HL-60/S4 treated with retinoic acid at 250 ng/mL for 4 days and 3 days (cell line): Measurements from ENCODE around the gene TECR.

Experiments
- in situ Hi-C: fragments of 300-500 bp; cut with MboI; formaldehyde crosslinking; loops from 2 replicates; pipeline ENCODE4 v1.7.0; 2022; ENCODE audit warnings: low sequenced_read_pairs

TECR gene

DNA sequence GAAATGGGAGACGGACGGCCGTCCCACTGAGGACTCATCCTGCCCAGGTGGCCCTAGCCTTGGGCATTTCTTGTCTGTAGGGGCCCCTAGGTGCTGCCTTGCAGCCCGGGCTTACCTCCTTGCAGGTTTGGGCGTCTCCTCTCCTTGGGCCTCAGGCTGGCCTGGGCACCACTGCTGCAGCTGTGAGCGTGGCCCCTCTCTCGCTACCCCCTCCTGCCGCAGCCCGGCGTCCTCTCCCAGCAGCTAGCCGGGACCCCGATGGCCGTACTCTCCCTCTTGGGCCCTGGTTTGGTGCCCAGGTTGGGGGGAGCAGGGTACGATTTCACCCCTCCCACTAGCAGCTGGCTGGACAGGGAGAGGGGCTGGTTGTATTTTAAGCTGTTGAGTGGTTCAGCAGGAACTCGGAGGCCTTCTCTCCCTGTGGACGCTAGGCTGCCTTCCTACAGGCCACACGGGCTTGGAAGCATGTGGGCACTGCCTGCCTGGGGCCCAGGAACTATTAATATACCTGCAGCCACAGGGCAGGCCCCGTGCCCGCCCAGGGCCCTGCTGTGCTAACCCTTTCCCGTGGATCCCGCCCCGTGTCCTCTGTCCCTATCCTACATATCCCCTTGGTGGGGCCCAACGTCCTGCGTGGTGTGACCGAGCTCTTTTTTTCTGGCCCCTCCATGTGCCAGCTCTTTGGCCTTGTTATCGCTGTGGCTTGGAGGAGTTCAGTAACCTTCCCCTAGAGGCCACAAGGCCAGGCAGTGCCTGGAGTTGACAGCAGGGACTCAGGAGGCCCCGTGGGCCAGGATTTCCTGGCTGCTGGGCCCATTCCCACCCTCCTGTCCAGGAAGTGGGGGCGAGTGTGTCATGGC, 30.8 kb downstream of the TECR start:
- in situ Hi-C loops = loop anchor here (25.0 kb wide), 1 partner anchor 327 kb away; the partner anchor contains the start of gene OR7A17

DNA sequence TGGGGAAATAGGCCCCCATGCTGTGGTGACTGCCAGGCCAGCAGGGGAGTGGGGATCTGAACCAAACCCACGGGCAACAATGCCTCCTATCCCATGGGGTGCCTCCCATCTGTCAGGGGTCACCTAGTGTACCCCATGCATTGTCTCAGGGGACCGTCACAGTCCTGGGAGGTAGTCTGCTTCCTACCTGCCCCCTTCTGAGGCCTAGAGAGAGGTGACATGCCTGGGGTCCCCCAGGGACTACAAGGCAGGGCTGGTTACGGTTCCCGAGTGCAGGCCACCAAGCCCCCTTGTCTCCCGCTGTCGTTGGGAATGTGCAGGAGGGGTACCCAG, 31.3 kb downstream of the TECR start:
- in situ Hi-C loops = loop anchor here (25.0 kb wide), 1 partner anchor 327 kb away; the partner anchor contains the start of gene OR7A17

DNA sequence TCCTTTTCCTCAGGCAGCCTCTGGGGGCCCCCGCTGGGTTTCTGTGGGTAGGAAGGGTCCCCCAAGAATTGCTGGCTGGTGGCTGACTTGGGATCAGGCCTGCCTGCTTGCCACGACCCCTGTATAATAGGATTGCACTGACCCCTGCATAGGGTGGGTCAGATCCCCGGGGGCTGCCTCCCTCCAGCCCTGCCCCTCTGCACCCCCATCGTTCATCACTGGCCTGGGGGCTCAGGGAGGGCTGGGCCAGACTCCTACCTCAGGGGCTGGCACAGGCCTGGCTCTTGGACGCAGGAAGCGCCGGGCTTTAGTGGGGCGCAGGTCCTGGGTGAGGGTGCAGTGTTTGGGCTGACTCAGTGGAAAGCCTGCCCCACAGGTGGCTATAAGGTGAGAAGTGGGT, 31.9 kb downstream of the TECR start:
- in situ Hi-C loops = loop anchor here (25.0 kb wide), 1 partner anchor 326 kb away; the partner anchor contains the start of gene OR7A17

DNA sequence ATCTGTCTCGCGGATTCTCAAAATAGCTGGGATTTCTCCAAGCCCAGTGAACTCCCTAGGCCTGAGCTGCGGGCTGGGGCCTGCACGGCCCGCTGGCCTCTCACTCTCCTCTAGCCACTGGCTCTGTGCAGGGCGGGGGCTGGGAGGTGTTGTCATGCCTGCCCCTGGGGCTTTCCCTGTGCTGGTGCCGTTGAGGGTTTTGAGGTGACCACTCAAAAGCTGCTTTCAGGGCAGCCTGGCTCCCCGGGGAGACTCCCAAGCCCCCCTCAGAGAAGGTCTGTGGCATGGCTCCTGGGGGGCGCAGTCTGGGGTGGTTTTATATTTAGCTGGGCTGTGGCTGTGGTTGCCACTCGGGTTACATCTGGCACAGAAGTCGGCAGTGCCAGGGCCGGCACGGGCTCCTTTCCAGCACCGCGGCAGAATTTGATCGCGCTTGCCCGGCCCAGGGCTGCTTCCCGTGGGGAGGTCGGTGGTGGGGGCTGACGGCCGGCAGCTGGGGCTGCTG, 32.5 kb downstream of the TECR start:
- in situ Hi-C loops = loop anchor here (25.0 kb wide), 1 partner anchor 325 kb away; the partner anchor contains the start of gene OR7A17

DNA sequence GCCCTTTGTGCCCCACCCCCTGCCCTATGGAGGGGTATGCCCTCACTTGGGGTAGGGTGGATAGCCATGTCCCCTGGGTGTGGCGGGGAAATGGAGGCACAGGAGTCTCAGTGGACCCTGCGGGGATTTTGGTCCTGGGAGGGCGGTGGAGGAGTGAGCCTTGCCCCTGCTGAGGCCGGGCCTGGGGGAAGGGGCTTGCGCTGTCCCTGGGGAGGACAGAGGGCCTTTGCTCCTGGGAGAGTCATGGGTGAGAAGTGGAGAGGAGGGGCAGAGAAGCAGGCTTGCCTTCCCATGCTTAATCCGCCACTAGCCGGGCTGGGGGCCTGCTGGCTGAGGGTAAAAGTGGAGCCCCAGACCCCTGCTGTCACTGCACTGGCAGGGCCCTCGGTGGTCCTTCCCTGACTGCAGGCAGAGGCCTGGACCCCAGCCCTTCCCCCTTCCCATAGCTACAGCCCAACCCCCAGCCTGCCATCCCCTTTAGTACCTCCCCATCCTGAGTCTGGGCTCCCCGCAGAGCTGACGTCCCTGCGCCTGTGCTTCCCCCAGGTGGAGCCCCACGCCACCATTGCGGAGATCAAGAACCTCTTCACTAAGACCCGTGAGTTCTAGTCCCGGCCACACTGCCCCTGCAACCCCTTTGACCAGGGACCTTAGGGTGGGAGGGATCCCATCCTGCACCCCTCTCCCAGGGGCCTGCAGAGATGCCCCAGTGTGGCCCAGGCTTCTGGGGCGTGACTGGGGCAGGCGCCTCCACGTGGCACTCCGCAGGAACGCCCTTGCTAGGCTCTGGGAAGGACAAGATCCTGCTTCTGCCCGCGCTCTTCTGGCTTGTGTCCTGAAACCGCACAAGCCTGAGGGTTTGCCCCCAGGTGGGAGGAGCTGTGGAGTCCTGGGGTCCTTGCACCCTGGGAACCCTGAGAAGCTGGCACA, 33.5 kb downstream of the TECR start:
- in situ Hi-C loops = loop anchor here (25.0 kb wide), 1 partner anchor 324 kb away; the partner anchor contains the start of gene OR7A17

DNA sequence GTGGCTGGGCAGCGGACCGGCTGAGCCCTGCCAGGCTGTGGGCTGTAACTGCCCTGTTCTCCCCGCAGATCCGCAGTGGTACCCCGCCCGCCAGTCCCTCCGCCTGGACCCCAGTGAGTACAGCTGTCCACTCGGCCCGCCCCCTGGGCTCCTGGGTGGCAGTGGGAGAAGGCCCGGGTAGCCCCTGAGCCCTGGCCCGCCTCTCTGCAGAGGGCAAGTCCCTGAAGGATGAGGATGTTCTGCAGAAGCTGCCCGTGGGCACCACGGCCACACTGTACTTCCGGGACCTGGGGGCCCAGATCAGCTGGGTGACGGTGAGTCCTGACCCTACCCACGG, 34.2 kb downstream of the TECR start:
- in situ Hi-C loops = loop anchor here (25.0 kb wide), 1 partner anchor 324 kb away; the partner anchor contains the start of gene OR7A17

DNA sequence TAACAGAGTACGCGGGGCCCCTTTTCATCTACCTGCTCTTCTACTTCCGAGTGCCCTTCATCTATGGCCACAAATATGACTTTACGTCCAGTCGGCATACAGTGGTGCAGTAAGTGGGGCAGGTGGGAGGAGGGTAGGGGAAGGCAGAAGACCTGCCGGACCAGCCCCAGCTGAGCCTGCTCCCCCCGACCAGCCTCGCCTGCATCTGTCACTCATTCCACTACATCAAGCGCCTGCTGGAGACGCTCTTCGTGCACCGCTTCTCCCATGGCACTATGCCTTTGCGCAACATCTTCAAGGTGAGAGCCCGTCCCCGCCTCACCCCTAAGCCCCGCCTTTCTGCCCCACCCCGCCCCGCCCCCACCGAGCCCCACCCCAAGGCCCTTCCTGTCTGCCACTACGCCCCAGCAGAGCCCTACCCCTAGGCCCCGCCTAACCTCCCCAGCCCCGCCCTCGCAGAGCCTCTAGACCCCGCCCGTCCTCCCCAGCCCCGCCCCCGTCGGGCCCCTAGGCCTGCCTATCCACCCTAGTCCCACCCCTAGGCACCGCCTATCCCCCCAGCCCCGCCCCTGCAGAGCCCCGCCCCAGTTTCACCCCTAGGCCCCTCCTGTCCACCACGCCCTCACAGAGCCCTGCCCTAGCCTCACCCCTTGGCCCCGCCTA, 34.7 kb downstream of the TECR start:
- in situ Hi-C loops = loop anchor here (25.0 kb wide), 1 partner anchor 323 kb away; the partner anchor contains the start of gene OR7A17

DNA sequence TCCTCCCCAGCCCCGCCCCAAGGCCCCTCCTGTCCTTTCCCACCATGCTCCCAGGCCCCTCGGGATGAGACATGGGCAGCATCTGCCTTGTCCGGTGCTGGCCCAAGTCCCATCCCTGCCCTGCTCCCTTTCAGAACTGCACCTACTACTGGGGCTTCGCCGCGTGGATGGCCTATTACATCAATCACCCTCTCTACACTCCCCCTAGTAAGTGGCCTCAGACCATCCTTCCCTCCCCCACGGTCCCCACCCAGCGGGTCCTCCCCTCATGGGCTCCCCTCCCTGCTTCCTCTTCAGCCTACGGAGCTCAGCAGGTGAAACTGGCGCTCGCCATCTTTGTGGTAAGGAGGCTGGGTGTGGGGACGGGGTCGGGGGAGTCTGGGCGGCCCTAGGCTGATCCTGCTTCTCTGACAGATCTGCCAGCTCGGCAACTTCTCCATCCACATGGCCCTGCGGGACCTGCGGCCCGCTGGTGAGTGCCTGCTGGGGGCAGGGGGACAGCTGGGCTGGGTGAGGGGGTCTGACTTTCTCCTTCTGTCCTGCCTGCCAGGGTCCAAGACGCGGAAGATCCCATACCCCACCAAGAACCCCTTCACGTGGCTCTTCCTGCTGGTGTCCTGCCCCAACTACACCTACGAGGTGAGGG, 35.4 kb downstream of the TECR start:
- in situ Hi-C loops = loop anchor here (25.0 kb wide), 1 partner anchor 323 kb away; the partner anchor contains the start of gene OR7A17

DNA sequence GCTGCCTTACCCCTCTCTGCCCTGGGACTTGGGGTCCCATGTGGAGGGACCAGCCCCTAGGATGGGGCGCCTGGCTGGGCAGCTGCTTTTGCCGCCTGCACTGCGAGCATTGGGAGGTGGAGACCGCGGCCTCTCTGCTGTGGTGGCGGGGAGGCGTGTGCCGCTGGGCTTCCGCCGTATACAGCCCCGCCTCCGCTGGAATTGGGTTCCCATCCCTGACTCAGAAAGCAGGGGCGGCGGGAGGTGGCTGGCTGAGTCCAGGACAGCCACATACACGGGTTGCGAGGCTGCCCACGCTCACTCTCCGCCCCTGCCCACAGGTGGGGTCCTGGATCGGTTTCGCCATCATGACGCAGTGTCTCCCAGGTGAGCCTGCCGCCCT, 35.9 kb downstream of the TECR start:
- in situ Hi-C loops = loop anchor here (25.0 kb wide), 1 partner anchor 322 kb away; the partner anchor contains the start of gene OR7A17

DNA sequence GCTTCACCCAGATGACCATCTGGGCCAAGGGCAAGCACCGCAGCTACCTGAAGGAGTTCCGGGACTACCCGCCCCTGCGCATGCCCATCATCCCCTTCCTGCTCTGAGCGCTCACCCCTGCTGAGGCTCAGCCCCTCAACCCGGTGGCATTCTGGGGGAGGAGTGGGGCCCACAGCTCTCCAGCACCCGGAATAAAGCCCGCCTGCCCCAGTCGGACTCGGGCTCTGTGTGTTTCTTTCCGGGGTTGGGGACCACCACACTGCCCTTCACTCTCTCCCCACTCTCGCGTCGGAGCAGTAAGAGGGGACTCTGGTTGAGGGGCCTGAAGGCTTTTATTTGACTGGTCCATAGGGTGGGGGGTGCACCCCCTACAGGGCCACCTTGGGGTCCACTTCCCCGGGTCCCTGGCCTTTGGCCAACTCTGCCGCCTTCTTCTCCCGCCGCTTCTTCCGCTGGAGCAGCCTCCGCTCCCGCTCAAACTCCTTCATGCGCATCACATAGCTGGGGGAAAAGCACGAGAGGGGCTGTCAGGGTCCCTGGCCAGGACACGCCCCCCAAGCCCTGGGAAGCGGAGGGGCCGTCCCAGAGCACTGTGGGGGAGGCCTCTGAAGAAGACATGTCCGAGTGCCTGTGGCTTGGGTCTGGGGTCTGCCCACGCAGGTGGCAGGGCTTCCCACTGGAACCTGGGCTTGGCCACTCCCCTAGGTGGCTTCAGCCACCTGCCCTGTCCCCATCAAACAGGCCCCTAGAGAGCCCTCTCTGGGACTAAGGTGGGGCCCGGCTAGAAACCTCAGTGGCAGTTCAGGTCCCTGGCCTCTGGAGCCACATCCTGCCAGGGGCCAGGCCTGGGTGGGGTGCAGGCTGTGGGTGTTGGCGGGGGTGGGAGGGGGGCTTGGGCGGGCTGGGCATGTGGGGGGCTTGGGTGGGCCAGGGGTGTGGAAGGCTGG, 36.6 kb downstream of the TECR start:
- in situ Hi-C loops = loop anchor here (25.0 kb wide), 1 partner anchor 321 kb away; the partner anchor contains the start of gene OR7A17

DNA sequence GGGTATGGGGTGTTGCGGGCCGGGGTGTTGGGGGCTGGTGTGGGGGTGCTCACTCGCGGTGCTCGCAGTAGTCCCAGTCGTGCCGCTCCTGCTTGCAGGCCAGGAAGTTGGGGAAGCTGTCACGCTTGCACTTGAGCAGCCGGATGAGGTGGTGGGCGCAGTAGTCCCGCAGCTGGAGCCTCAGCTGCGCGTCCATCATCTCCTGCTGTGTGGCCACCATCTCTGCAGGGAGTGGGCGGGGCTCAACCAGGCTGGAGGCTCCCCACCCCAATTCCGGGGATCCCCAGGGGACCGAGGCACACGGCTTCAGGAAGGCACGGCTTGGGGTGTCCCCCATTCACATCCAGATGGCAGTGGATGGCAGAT, 37.3 kb downstream of the TECR start:
- in situ Hi-C loops = loop anchor here (25.0 kb wide), 1 partner anchor 321 kb away; the partner anchor contains the start of gene OR7A17

DNA sequence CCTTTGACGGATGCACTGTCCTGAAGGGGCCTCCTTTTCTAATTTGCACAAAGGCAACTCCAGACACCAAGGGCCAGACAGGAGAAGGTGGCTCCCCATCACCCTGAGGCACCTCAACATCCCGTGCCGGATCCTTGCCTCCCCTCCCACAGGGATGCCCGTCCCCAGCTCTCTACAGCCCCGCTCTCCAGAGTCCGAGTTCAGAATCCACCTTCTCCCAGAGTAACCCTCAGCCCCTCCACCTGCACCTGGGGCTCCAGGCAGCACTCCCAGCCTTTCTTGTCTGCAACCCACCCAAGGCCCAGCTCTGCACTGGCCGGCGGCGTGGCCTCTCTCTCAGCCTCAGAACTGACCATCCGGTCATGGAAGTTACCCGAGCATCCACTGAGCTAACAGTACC, 37.7 kb downstream of the TECR start:
- in situ Hi-C loops = loop anchor here (25.0 kb wide), 1 partner anchor 320 kb away; the partner anchor contains the start of gene OR7A17

DNA sequence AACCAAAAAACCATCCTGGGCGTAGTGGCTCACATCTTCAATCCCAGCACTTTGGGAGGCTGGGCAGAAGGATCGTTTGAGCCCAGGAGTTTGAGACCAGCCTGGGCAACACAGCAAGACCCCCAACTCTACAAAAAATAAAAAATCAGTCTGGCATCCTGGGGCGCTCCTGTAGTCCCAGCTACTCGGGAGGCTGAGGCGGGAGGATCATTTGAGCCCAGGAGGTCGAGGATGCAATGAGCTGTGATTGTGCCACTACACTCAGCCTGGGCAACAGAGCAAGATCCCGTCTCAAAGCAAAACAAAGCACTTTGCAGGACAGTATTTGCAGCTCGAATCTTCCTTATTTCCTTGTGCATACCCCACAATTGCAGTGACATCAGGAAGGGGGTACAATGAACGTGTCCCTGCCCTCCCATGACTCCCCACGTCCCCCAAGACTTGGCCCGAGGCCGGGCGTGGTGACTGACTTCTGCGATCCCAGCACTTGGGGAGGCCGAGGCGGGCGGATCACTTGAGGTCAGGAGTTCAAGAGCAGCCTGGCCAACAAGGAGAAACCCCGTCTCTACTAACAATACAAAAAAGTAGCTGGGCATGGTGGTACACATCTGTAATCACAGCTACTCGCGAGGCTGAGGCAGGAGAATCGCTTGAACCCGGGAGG, 41.6 kb downstream of the TECR start:
- in situ Hi-C loops = loop anchor here (5.0 to 25.0 kb wide), 2 partner anchors 116 to 316 kb away; partner anchors contain the start of gene OR7A17

DNA sequence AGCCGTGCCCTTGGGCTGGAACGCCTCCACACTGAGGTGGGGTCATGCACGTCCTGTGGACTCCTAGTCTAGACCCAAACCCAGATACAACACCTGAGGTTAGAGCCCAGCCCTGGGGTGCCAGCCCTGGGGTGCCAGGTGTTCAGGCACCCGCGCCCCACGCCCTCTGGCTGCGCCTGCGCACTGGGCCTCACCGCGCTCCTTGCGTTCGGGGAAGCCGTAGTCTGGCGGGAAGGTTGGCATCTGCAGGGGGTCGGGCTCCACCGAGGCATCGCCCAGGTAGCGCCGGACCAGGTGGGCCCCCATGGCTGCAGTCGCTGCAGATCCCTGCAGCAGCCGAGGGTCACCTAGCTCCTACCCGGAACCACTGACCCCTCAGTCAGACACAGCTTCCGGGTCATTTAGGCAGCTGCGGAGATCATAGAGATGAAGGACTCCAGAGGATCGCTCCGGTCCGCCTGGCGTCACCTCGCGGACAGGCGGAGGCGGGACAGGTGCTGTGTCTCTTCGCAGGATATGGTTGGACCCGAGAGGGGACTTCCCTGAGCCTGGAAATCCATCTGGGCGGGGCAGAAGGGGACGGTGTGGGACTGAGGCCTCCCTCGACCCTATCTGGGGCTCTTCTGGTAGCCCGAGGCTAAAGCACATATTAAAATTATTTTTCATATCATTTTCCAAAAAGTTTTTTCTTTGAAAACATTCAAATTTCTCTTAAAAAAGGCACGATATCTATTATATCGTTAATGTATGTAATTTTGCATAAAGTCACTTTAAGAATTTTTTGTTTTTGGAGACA, 42.5 kb downstream of the TECR start, which contains the start of gene NDUFB7:
NDUFB7 (minus strand) TSS at position 372 of the 796 bp plus-strand sequence; CDS start at position 306, 66 bp downstream.
- in situ Hi-C loops = loop anchor here (5.0 to 25.0 kb wide), 2 partner anchors 115 to 315 kb away; partner anchors contain the start of gene OR7A17

DNA sequence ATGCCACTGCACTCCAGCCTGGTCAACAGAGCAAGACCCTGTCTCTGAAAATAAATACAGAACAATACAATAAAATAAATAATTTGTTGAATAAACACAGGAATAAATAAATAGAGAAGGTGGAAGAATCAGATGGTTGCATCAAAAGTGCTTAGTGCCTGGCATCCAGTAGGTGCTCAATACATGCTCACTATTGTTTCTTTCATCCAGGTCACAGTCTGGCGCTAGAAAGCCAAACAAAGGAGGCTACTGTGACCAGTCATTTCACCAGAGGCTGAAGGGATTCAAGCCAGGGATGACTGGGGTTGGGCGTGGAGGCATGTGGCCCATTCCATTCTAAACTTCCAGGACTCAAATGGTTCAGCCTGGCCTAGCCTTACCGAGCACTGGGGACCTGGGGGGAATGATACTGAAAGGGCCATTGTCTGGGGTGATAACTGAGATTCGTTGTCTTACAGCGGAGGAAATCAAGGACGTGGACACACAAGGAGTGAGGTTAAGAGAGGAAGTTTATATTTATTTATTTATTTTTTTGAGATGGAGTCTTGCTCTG, 46.1 kb downstream of the TECR start:
- in situ Hi-C loops = no loop called here

DNA sequence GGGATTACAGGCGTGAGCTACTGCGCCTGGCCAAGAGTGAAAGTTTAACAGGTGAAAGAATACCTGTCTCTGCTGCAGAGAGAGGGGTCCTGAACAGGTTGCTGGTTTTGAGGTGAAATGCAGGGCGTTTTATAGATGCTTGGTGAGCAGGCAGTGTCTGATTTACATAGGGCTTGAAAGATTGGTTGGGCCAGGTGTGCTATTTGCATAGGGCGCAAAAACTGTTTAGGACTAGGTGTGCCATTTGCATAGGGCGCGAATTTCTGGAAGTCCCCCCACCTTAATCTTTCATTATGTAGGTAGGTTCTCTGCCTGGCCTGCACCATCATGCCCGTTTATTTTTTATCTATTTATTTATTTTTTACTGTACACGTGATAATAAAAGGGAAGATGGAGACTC, 47.0 kb downstream of the TECR start:
- in situ Hi-C loops = no loop called here

DNA sequence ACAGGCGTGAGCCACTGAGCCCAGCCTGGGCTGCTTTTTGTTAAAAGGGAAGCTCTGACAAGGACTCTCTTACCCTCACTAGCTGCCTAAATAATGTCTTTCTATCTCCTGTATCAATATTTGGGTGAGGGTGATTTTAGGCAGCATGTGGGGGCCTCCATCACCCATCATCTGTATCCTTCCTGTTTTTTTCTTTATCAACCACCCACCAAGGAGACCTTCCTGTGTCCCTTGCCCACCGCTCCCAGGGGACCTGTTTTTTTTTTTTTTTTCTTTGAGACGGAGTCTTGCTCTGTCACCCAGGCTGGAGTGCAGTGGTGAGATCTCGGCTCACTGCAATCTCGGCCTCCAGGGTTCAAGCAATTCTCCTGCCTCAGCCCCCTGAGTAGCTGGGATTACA, 47.9 kb downstream of the TECR start:
- in situ Hi-C loops = no loop called here
